BLaER1 (cell line): ENCODE results near the gene DNMT3B.
A peak's percentile ranks its signal among the peaks of the same experiment; 100 is the strongest.

Experiments
- H3K27ac ChIP-seq: shearing (Covaris generic); formaldehyde crosslinking; 2 replicates; pipeline ENCODE4 v1.8.1; 2022
- H3K27me3 ChIP-seq: shearing (Covaris generic); formaldehyde crosslinking; 2 replicates; pipeline ENCODE4 v1.8.1; 2022
- H3K36me3 ChIP-seq: shearing (Covaris generic); formaldehyde crosslinking; 2 replicates; pipeline ENCODE4 v1.8.1; 2022
- H3K4me1 ChIP-seq: shearing (Covaris generic); formaldehyde crosslinking; 2 replicates; pipeline ENCODE4 v1.8.1; 2022
- H3K4me2 ChIP-seq: shearing (Covaris generic); formaldehyde crosslinking; 2 replicates; pipeline ENCODE4 v1.8.1; 2022
- H3K4me3 ChIP-seq: shearing (Covaris generic); formaldehyde crosslinking; 2 replicates; pipeline ENCODE4 v1.8.1; 2022
- H3K9ac ChIP-seq: shearing (Covaris generic); formaldehyde crosslinking; 2 replicates; pipeline ENCODE4 v1.8.1; 2022
- H3K9me3 ChIP-seq: shearing (Covaris generic); formaldehyde crosslinking; 2 replicates; pipeline ENCODE4 v1.8.1; 2022
- H4K20me1 ChIP-seq: shearing (Covaris generic); formaldehyde crosslinking; 2 replicates; pipeline ENCODE4 v1.8.1; 2022
- Cebpa-rat ChIP-seq: shearing (Covaris generic); IDR thresholded peaks from 2 replicates; pipeline ENCODE4 v1.8.1; 2022

DNMT3B gene

DNA sequence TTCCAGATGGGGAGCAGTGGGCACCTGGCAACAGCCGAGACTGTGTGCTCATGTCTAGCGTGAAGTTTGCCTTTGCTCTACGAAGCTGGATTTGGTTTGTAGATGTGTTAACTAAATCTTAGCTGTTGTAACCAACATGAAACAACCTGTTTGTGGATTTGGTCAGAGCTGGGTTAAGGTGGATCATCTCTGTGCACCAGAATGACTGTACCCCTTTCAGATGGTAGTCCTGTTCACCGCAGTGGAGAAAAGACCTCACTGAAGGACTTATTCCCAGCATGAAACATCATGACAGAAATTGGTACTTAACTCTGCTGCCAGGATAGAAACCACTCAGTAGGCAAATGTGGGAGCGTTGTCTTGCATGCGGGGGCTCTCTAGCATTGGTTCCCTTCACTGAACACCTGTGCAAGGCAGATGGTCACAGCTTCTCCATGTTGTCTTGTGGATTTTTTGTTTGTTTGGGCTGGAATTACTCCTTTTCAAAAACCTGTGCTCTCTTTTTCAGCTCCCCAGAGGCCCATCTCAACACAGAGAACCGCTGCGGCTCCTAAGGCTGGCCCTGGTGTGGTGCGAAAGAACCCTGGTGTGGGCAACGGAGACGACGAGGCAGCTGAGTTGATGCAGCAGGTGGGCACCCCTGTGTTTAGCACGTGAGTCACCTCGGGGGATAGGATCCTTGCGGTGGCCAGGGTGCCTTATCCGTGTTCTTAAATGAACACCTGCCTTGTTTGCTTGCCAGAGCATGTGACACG is 77.2 kb downstream of the DNMT3B start:
- H3K4me2 ChIP-seq, result no peak overlapping the region
- peaks cover 94% of the 10 kb centered on the region for H4K20me1 ChIP-seq
- no peak overlapping the region for H3K27ac ChIP-seq
- H3K9ac ChIP-seq, result no peak overlapping the region
- no peaks in the 10 kb centered on the region for H3K9me3 ChIP-seq
- H3K36me3 ChIP-seq, result peaks cover 96% of the 10 kb centered on the region
- H3K4me1 ChIP-seq, result peaks cover 22% of the 10 kb centered on the region
- H3K4me3 ChIP-seq, result no peak overlapping the region
- H3K27me3 ChIP-seq, result no peaks in the 10 kb centered on the region
- TF ChIP-seq Cebpa-rat, result no peak

DNA sequence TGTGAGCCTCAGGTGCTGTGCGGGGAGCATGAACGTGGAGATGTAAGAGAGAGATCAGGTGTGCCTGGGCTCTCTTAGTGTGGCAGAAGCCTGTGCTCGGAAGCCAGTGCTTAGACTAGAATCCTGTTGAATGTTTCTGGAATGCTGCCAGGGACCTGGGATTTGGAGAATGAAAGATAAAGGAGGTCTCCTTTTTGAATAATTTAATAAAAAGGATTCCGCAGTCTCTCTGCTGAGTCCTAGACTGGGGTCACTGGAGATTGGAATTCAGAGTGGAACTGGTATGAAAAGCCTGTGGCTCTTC is 77.7 kb downstream of the DNMT3B start:
- H3K4me2 ChIP-seq, result no peak overlapping the region
- H3K27me3 ChIP-seq, result no peaks in the 10 kb centered on the region
- H3K9me3 ChIP-seq, result no peaks in the 10 kb centered on the region
- TF ChIP-seq Cebpa-rat, result no peak
- peaks cover 98% of the 10 kb centered on the region for H3K36me3 ChIP-seq
- peaks cover 22% of the 10 kb centered on the region for H3K4me1 ChIP-seq
- H3K27ac ChIP-seq, result no peak overlapping the region
- no peak overlapping the region for H3K4me3 ChIP-seq
- H3K9ac ChIP-seq, result no peak overlapping the region
- peaks cover 96% of the 10 kb centered on the region for H4K20me1 ChIP-seq

DNA sequence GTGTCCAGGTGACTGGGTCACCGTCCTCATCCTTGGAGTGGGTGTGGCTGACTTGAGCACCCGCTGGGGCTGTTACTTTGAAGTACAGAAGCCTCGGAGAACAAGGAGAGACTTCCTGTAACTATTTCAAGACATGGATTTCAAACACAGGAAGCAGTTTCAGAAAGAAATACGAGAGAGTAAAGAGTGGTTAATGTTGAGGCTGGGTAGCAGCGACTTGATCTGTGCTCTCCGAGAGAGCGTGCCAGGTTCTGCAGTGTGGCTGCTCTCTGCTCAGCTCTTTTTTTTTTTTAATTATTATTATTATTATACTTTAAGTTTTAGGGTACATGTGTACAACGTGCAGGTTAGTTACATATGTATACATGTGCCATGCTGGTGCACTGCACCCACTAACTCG is 79.0 kb downstream of the DNMT3B start:
- Histone ChIP-seq H3K27me3 (no peaks in the 10 kb centered on the region), H3K4me3 (no peak overlapping the region), H3K9ac (0 out of 2 replicates have a peak overlapping the region, but pooled peaks have one; percentile 40), H4K20me1 (peaks cover 96% of the 10 kb centered on the region), H3K9me3 (no peaks in the 10 kb centered on the region), H3K4me2 (peak overlapping the region; percentile 67), H3K27ac (peak overlapping the region; percentile 56; the same call in 1 of the 2 replicates), H3K36me3 (peaks cover 98% of the 10 kb centered on the region), H3K4me1 (peaks cover 26% of the 10 kb centered on the region)
- no peak for TF ChIP-seq Cebpa-rat

DNA sequence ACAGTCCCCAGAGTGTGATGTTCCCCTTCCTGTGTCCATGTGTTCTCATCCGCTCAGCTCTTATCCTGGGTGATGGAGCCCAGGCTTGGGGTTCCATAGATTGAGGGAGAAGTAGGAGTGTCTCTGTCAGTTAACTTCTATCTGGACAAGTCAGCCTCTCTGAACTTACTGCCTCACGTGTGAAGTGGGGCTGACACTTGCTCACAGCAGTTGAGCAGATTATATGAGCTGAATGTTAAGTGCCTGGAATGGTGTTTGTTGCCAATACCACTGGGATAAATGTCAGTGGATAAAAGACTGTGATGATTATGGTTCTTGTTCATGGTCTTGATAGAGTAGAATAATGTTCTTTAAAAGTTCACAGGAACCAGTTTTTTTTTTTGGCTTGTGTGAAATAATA is 79.4 kb downstream of the DNMT3B start:
- Histone ChIP-seq H3K9ac (no peak overlapping the region), H3K27me3 (no peaks in the 10 kb centered on the region), H3K4me3 (no peak overlapping the region), H3K4me2 (no peak overlapping the region), H3K9me3 (no peaks in the 10 kb centered on the region), H3K36me3 (peaks cover 98% of the 10 kb centered on the region), H3K4me1 (peaks cover 26% of the 10 kb centered on the region), H3K27ac (no peak overlapping the region), H4K20me1 (peaks cover 96% of the 10 kb centered on the region)
- no peak for TF ChIP-seq Cebpa-rat

DNA sequence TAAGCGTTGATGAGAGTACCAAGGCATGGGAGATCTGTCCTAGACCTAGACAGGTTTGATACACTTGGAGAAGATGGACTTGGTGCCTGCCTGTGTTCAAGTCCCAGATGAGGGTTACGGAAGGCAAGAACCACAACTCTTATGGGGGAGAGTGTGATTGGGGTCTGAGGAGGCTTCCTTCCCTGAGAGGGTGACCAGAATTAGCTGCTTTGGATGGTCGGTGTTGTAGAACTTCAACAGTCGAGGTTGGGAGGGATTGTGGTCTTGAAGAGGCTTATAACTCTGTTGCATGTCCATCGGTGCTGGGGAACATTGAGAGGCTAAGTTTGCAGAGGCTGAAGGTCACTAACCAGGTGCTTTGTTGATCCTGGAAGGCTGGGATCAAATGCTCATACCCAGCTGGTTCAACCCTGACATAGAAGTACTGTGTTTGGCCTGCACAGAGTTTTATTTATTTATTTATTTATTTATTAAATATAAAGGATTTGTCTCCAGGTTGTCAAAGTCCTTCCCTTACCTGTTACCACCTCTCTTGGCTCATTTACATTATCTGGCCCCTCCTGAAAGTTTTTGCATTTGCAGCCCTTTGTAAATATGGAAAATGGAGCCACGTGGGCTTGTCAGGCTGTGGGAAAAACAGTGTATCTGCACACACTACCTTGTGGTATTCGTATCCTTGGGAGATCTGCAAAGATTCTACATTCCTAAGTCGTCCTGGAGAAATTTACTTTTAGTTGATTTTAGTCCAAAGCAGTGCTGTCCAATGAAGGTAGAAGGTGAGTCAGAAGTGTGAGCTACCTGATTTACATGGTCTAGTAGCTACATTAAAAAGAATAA is 80.7 kb downstream of the DNMT3B start:
- TF ChIP-seq Cebpa-rat, result no peak
- H3K9me3 ChIP-seq, result no peaks in the 10 kb centered on the region
- no peak overlapping the region for H3K4me3 ChIP-seq
- H3K27ac ChIP-seq, result no peak overlapping the region
- no peak overlapping the region for H3K9ac ChIP-seq
- peaks cover 98% of the 10 kb centered on the region for H3K36me3 ChIP-seq
- H3K27me3 ChIP-seq, result no peaks in the 10 kb centered on the region
- H3K4me2 ChIP-seq, result no peak overlapping the region
- H3K4me1 ChIP-seq, result peaks cover 20% of the 10 kb centered on the region
- H4K20me1 ChIP-seq, result peaks cover 95% of the 10 kb centered on the region

DNA sequence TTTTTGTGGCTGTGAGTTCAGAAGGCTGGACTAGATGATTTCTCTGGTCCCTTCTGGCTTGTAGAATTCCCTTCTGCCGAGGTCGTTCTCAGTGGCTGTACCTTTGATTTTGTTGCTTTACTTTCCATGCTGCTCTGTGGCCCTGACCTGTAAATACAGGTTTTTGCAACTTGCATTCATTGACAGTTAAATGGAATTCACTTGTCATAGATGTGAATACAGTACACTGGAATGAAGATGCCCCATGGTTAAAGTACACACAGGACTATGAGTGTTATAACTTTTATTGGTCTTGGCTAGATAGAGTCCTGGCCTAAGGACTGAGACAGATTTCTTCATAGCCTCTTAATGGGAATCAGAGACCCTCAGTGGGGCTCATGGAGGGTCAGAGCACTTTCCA is 83.6 kb downstream of the DNMT3B start:
- no peak for TF ChIP-seq Cebpa-rat
- Histone ChIP-seq H3K36me3 (peaks cover 98% of the 10 kb centered on the region), H3K9ac (no peak overlapping the region), H3K4me3 (no peak overlapping the region), H3K4me1 (peaks cover 9% of the 10 kb centered on the region), H3K27me3 (no peaks in the 10 kb centered on the region), H3K4me2 (no peak overlapping the region), H3K27ac (no peak overlapping the region), H3K9me3 (no peaks in the 10 kb centered on the region), H4K20me1 (peaks cover 82% of the 10 kb centered on the region)

DNA sequence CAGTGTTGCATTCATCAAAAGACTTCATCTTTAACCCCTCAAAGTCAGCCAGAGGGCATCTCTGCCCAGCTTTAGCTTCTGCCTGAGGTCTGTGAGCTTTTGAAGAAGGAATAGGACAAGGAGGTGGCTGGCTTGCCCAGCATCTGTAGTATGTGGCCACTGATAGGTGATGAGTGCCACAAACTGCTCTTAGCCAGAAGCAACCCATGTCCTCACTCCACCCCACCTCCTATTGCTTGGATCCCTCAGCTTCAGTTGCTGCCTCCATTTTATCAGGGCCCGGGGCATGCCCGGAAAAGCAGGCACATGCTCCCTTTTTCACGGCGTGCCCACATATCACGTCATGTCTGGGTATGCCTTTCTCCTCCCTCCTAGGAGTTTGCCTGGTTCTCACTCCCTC is 84.7 kb downstream of the DNMT3B start:
- H3K27me3 ChIP-seq, result no peaks in the 10 kb centered on the region
- TF ChIP-seq Cebpa-rat, result no peak
- no peak overlapping the region for H3K4me2 ChIP-seq
- no peak overlapping the region for H3K27ac ChIP-seq
- no peaks in the 10 kb centered on the region for H3K9me3 ChIP-seq
- H3K4me3 ChIP-seq, result no peak overlapping the region
- H3K4me1 ChIP-seq, result peaks cover 4% of the 10 kb centered on the region; the same call in 1 of the 2 replicates
- peaks cover 100% of the 10 kb centered on the region for H3K36me3 ChIP-seq
- peaks cover 75% of the 10 kb centered on the region for H4K20me1 ChIP-seq
- H3K9ac ChIP-seq, result no peak overlapping the region

DNA sequence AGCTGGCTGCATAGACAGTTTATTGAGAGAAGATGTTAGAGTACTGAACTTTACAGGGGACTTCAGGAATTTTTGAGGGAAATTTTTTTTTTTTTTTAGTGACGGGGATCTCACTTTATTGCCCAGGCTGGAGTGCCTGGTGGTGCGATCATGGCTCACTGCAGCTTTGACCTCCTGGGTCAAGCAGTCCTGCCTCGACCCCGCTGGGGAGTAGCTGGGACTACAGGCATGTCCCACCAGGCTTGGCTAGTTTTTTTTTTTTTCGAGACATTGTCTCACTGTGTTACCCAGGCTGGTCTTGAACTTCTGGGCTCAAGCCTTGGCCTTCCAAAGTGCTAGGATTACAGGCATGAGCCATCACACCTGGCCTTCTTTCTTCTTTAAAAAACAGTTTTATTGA is 85.8 kb downstream of the DNMT3B start:
- Histone ChIP-seq H3K27me3 (no peaks in the 10 kb centered on the region), H3K4me1 (peaks cover 4% of the 10 kb centered on the region; the same call in 1 of the 2 replicates), H3K27ac (no peak overlapping the region), H3K9me3 (no peaks in the 10 kb centered on the region), H3K9ac (no peak overlapping the region), H4K20me1 (peaks cover 64% of the 10 kb centered on the region), H3K36me3 (peaks cover 97% of the 10 kb centered on the region), H3K4me3 (no peak overlapping the region), H3K4me2 (no peak overlapping the region)
- no peak for TF ChIP-seq Cebpa-rat

DNA sequence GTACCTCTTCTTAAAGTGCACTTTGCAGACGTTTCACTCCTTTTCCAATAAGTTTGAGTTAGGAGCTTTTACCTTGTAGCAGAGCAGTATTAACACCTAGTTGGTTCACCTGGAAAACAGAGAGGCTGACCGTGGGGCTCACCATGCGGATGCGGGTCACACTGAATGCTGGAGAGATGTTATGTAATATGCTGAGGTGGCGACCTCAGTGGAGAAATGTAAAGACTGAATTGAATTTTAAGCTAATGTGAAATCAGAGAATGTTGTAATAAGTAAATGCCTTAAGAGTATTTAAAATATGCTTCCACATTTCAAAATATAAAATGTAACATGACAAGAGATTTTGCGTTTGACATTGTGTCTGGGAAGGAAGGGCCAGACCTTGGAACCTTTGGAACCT is 86.7 kb downstream of the DNMT3B start:
- H3K4me1 ChIP-seq, result peaks cover 4% of the 10 kb centered on the region; the same call in 1 of the 2 replicates
- H3K9me3 ChIP-seq, result no peaks in the 10 kb centered on the region
- no peak overlapping the region for H3K4me2 ChIP-seq
- no peak overlapping the region for H3K4me3 ChIP-seq
- H3K27ac ChIP-seq, result no peak overlapping the region
- H3K9ac ChIP-seq, result no peak overlapping the region
- H4K20me1 ChIP-seq, result peaks cover 55% of the 10 kb centered on the region
- H3K27me3 ChIP-seq, result no peaks in the 10 kb centered on the region
- peaks cover 94% of the 10 kb centered on the region for H3K36me3 ChIP-seq
- no peak for TF ChIP-seq Cebpa-rat

DNA sequence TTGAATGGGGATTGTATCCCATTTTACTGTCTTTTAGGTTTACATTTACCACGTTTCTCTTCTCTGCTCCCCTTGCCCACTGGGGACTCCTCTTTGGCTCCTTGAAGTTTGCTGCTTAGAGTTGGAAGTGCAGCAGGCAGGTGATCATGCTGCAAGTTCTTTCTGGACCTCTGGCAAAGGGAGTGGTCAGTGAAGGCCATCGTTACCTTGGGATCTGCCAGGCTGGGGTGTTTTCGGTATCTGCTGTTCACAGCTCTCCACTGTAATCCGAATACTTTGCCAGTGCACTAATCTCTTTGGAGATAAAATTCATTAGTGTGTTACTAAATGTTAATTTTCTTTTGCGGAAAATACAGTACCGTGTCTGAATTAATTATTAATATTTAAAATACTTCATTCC is 87.4 kb downstream of the DNMT3B start:
- Histone ChIP-seq H3K36me3 (peaks cover 87% of the 10 kb centered on the region), H3K4me1 (peaks cover 4% of the 10 kb centered on the region; the same call in 1 of the 2 replicates), H3K9me3 (no peaks in the 10 kb centered on the region), H3K27ac (no peak overlapping the region), H3K27me3 (no peaks in the 10 kb centered on the region), H3K4me3 (no peak overlapping the region), H3K9ac (no peak overlapping the region), H4K20me1 (peaks cover 48% of the 10 kb centered on the region), H3K4me2 (no peak overlapping the region)
- no peak for TF ChIP-seq Cebpa-rat
